Measurements from ENCODE around the gene VSIG10. TPM values are rescaled to one million over a fixed set of nuclear protein-coding genes. Genes with fewer than 3 reads are reported as not detected.

Gene VSIG10
- polyA plus RNA-seq, 3 donors: 1.5 to 2.3 (median 1.5) TPM

GRCh38 chr12:118032188-118032587 lies 71.6 kb downstream of the VSIG10 start:
- Histone ChIP-seq H3K4me3 (replicated peaks in 1 of 3; ENCODE audit: low read depth in 2 of 3, low read length in 3 of 3) (no peak overlapping the region), H3K9me3 (replicated peaks in 1 of 2; ENCODE audit: control insufficient read depth in 1 of 2, insufficient read depth in 1 of 2, low read length in 2 of 2) (no peaks in the 10 kb centered on the region), H3K79me2 (ENCODE audit: insufficient read depth, low read length) (no peaks in the 10 kb centered on the region), H2AFZ (ENCODE audit: insufficient read depth, low read depth, low read length, poor library complexity, severe bottlenecking) (no peak overlapping the region), H4K20me1 (ENCODE audit: insufficient read depth, low read length) (no peaks in the 10 kb centered on the region), H3K27me3 (ENCODE audit: control insufficient read depth in 2 of 2, insufficient read depth in 2 of 2, low read length in 2 of 2) (no peaks in the 10 kb centered on the region), H3K9ac (ENCODE audit: insufficient read depth, low read length, poor library complexity, severe bottlenecking) (no peak overlapping the region), H3K4me1 (ENCODE audit: control insufficient read depth in 1 of 2, insufficient read depth in 2 of 2, low read length in 2 of 2) (no peaks in the 10 kb centered on the region), H3K27ac (ENCODE audit: low read depth in 1 of 2, low read length in 2 of 2) (no peak overlapping the region), H3K36me3 (replicated peaks in 1 of 2; ENCODE audit: control insufficient read depth in 1 of 2, insufficient read depth in 2 of 2, low read length in 2 of 2) (peaks cover 71 to 98% of the 10 kb centered on the region in 2 donors), H3K4me2 (replicated peaks; ENCODE audit: extremely low read depth, low read length, poor library complexity, severe bottlenecking) (no peak overlapping the region)
- H3K4me3 Mint-ChIP-seq: no peak overlapping the region
- intact Hi-C loops (cut with micrococcal nuclease): no loop called here
- no peak for TF ChIP-seq CTCF (IDR thresholded peaks at IDR 0.05)
- H3K9me3 Mint-ChIP-seq: no peaks in the 10 kb centered on the region
- H3K27ac Mint-ChIP-seq: peak overlapping the region in 2 of 7 donors; percentile 7 to 42
- no peak for DNase-seq
- H3K27me3 Mint-ChIP-seq (ENCODE audit: low read depth in 3 of 3): no peaks in the 10 kb centered on the region
- 98% methylated on average over 6 of the region's 7 CpGs for WGBS (ENCODE audit: insufficient coverage)
- peaks cover 70 to 89% of the 10 kb centered on the region in 2 donors for H3K36me3 Mint-ChIP-seq
- no peaks in the 10 kb centered on the region for H3K4me1 Mint-ChIP-seq

- H3K4me1 Mint-ChIP-seq: no peaks in the 10 kb centered on the region
- TF ChIP-seq CTCF (IDR thresholded peaks at IDR 0.05): no peak
- Histone ChIP-seq H3K4me2 (replicated peaks; ENCODE audit: extremely low read depth, low read length, poor library complexity, severe bottlenecking) (no peak overlapping the region), H3K9ac (ENCODE audit: insufficient read depth, low read length, poor library complexity, severe bottlenecking) (no peak overlapping the region), H3K4me3 (replicated peaks in 1 of 3; ENCODE audit: low read depth in 2 of 3, low read length in 3 of 3) (no peak overlapping the region), H3K27ac (ENCODE audit: low read depth in 1 of 2, low read length in 2 of 2) (no peak overlapping the region), H3K27me3 (ENCODE audit: control insufficient read depth in 2 of 2, insufficient read depth in 2 of 2, low read length in 2 of 2) (no peaks in the 10 kb centered on the region), H3K36me3 (replicated peaks in 1 of 2; ENCODE audit: control insufficient read depth in 1 of 2, insufficient read depth in 2 of 2, low read length in 2 of 2) (peaks cover 67 to 96% of the 10 kb centered on the region in 2 donors), H3K4me1 (ENCODE audit: control insufficient read depth in 1 of 2, insufficient read depth in 2 of 2, low read length in 2 of 2) (no peaks in the 10 kb centered on the region), H3K9me3 (replicated peaks in 1 of 2; ENCODE audit: control insufficient read depth in 1 of 2, insufficient read depth in 1 of 2, low read length in 2 of 2) (no peaks in the 10 kb centered on the region), H4K20me1 (ENCODE audit: insufficient read depth, low read length) (no peaks in the 10 kb centered on the region), H3K79me2 (ENCODE audit: insufficient read depth, low read length) (no peaks in the 10 kb centered on the region), H2AFZ (ENCODE audit: insufficient read depth, low read depth, low read length, poor library complexity, severe bottlenecking) (no peak overlapping the region)
- intact Hi-C loops (cut with micrococcal nuclease): no loop called here
- no peaks in the 10 kb centered on the region for H3K27me3 Mint-ChIP-seq (ENCODE audit: low read depth in 3 of 3)
- no peak overlapping the region for H3K27ac Mint-ChIP-seq
- no peak for DNase-seq
- H3K9me3 Mint-ChIP-seq: no peaks in the 10 kb centered on the region
- no peak overlapping the region for H3K4me3 Mint-ChIP-seq
- peaks cover 64 to 86% of the 10 kb centered on the region in 2 donors for H3K36me3 Mint-ChIP-seq
- WGBS (ENCODE audit: insufficient coverage): no CpG with 5 or more reads among the region's 5 CpGs
Measured at GRCh38 chr12:118029166-118029565, 74.6 kb downstream of the VSIG10 start.

Measured in CD14-positive monocyte (primary cell).